Right lung (tissue), 10 donors: Measurements from ENCODE around the gene GTF2IRD1. TPM values are rescaled to one million over a fixed set of nuclear protein-coding genes. Genes with fewer than 3 reads are reported as not detected.
"Not testable (repeated sequence)": the region's sequence is repeated elsewhere in the genome, so short reads cannot be mapped to it uniquely, and the experiment has no call there.

Experiments used
- DNase-seq, 2 donors: peaks; one replicate each; pipeline ENCODE4 v3.0.0-alpha.2; 2013
- long read RNA-seq, 8 donors: transcript quantifications; one replicate each; lab custom pipeline, GENCODE V29; 2026
- polyA plus RNA-seq, 5 donors: library from polyadenylated mRNA; unstranded; fragments of 120-200 nt; gene quantifications; one replicate each; pipeline versions ENCODE4 v1.2.1 to v1.2.3, GENCODE V29; 2013; ENCODE audit warnings: inconsistent platforms in 1 of 5, low replicate concordance in 1 of 5; ENCODE audit not compliant: insufficient read length in 5 of 5, insufficient read depth in 1 of 5

GTF2IRD1 gene, protein sequence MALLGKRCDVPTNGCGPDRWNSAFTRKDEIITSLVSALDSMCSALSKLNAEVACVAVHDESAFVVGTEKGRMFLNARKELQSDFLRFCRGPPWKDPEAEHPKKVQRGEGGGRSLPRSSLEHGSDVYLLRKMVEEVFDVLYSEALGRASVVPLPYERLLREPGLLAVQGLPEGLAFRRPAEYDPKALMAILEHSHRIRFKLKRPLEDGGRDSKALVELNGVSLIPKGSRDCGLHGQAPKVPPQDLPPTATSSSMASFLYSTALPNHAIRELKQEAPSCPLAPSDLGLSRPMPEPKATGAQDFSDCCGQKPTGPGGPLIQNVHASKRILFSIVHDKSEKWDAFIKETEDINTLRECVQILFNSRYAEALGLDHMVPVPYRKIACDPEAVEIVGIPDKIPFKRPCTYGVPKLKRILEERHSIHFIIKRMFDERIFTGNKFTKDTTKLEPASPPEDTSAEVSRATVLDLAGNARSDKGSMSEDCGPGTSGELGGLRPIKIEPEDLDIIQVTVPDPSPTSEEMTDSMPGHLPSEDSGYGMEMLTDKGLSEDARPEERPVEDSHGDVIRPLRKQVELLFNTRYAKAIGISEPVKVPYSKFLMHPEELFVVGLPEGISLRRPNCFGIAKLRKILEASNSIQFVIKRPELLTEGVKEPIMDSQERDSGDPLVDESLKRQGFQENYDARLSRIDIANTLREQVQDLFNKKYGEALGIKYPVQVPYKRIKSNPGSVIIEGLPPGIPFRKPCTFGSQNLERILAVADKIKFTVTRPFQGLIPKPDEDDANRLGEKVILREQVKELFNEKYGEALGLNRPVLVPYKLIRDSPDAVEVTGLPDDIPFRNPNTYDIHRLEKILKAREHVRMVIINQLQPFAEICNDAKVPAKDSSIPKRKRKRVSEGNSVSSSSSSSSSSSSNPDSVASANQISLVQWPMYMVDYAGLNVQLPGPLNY
- 10 to 100 TPM; 28.0 to 35.6 (median 33.1) TPM for polyA plus RNA-seq
- long read RNA-seq, donor 1, partial matches to known transcripts: 0 of 2 reads
- long read RNA-seq, donor 1, other reads (novel, unspliced or antisense): 0 of 2 reads
- long read RNA-seq, donor 2, partial matches to known transcripts: 0 of 1 reads
- long read RNA-seq, donor 2, other reads (novel, unspliced or antisense): 0 of 1 reads
- long read RNA-seq, donor 3: 0 reads
- long read RNA-seq, donor 4: 0 reads
- long read RNA-seq, donor 5: 0 reads
- long read RNA-seq, donor 6, partial matches to known transcripts: 0 of 3 reads
- long read RNA-seq, donor 6, other reads (novel, unspliced or antisense): 0 of 3 reads
- long read RNA-seq, donor 7, partial matches to known transcripts: 0 of 2 reads
- long read RNA-seq, donor 7, other reads (novel, unspliced or antisense): 0 of 2 reads
- long read RNA-seq, donor 8, partial matches to known transcripts: 0 of 1 reads
- long read RNA-seq, donor 8, other reads (novel, unspliced or antisense): 0 of 1 reads

DNA sequence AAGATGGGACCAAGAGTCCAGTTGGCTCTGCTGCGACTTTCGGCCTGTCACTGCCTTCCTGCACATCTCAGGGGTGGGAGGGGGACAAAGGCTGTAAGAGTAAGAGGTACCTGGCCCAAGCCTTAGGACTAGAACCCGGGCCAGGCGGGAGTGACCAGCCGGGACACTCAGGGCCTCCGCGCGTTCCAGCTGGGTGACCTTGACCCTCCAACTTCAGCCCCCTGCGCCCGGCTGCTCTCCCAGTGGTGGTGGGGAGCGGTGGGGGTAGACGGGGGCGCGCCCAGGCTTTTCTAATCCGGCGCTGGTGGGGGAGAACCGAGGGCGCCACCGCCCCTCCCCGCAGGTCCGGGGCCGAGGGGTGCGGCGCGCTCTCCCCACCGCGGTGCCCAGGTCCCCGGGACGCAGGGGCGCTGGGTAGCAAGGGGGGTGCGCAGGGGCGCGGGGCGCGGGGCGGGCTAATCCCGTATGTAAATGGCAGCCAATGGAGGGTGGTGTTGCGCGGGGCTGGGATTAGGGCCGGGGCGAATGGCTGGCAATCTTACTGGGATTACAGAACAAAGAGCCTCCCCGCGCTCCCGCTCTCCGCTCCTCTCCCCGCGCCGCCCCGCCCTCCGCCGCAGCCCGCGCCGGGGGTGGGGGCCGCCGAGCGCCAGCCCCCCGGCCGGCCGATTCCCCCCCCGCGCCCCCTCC lies at the start of gene GTF2IRD1:
TSS of gene GTF2IRD1 (plus strand) at position 585 of the 690 bp plus-strand sequence. CDS start 54,175 bp downstream, outside the sequence.
- DNase-seq: peak; percentile 64 to 66

DNA sequence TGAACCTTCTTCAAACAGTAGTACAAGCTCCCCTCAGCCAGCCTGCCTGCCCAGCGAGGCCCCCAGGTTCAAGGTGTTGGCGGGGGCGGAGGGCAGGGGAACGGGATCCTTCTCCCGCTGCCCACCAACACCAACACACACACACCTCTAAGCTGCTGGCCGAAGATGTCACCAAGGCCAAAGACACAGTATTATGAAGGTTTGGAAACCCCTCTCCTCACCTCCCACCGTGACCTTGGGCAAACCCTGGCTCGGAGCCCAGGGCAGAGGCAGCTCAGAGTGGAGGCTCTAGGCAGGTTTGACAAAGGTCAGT lies 49.4 kb upstream of the GTF2IRD1 start:
- DNase-seq: no peak

DNA sequence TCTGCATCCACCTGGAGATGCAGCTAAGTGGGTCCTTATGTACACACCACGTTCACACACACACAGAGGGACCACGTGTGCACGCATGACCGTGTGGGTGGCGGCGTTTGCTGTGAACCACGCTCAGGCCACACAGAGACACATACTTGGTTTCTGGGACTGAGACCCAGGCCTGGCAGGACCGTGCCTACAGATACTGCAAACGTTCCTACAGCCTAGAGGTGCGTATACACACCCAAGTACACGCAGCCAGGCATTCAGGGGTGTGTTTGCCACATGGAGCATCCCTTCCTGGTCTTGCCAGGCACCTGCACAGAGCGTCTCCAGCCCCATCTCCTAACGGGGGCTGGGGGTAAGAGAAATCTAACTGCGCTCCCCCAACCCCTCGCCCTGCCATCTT lies 49.0 kb upstream of the GTF2IRD1 start:
- no peak for DNase-seq

DNA sequence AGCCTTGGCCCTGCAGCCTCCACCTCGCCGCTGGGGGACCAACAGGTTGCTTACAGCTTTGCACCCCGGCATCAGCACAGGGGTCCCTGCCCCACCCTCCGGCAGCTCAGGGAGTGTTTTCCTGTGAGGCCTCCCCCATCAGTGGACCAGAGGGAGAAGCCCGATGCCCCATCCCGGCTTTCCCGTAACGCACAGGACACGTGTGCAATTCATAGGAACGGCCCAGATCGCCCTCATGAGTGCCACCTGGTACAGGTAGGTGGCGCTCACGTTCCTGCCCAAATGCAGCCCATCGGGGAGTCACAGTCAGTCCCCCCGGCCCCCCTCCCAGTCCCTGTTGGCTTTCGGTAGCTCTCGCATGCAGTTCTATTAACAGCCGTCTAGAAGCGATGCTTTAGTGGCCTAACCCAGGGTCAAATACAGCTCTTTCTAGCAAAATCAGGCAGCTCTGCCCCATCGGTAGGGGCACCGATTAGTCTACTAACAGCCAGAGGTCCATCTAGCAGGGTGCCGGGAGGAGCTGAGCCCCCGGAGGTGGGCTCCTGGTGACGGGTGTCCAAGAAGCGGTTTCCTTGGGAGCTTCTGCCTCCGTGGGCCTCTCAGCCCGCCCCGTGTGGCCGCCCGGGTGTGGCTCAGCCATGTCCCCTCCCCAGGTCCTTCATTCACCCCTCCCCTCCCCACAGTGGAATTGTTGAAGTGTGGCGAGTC lies 48.4 kb upstream of the GTF2IRD1 start:
- no peak for DNase-seq

DNA sequence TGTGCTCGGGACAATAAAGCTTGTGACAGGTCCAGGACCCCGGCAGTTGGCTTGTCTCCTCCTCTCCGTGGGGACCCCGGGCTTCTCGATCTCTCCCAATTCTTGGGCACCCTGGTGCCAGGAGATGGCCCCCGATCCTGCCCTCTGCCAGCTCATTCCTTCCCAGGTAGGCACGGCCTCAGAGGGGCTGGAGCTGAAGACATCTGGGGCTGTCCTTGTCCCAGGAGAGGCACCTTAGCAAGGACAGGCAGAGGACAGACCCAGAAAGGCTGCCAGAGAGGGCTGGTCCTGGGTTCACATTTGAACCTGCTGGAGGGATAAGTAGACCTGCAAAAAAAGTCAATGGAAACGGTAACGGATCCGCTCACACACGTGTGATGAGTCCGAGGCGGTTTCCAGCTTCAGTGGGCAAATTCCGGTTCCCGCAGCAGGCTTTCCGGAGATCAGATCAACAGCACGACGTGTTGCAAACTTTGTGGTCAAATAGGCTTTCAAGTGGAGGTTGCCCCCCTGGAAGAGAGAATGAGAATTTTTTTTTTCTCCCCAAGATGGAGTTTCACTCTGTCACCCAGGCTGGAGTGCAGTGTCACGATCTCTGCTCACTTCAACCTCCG lies 47.7 kb upstream of the GTF2IRD1 start:
- DNase-seq: no peak

DNA sequence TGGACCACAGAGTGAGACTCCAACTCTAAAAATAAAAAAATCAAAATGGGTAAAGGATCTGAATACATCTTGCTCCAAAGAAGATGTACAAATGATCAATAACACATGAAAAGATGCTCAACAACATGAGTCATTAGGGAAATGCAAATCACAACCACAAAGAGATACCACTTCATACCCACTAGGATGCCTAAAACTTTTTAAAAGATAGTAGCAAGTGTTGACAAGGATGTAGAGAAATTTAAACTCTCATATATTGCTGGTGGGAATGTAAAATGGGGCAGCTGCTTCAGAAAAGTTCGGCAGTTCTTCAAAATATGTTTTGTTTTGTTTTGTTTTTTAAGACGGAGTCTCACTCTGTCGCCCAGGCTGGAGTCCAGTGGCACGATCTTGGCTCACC lies 45.7 kb upstream of the GTF2IRD1 start:
- DNase-seq: no peak

DNA sequence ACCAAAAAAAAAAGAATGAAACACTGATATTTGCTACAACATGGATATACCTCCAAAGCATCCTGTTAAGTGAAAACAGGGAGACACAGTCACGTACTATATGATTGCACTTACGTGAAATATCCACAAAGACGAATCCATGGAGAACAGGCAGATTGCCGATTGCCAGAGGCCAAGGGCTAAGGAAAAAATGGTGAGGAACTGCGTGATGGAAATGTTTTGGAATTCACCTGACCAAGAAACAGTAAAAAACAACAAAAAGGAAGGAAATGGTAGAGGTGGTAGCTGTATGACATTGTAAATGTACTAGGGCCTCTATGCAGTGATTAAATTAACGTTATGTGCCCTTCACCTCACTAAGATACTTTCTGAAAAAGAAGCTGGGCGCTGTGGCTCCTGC lies 44.1 kb upstream of the GTF2IRD1 start:
- no peak for DNase-seq

DNA sequence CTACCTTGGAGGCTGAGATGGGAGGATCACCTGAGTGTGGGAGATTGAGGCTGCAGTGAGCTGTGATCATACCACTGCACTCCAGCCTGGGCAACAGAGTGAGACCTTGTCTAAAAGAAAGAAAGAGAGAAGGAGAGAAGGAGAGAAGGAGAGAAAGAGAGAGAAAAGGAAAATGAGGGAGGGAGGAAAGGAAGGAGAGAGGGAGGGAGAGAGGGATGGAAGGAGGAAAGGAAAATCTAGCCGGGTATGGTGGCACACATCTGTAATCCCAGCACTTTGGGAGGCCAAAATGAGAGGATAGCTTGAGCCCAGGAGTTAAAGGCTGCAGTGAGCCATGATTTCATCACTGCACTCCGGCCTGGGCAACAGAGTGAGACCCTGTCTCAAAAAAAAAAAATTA lies 42.9 kb upstream of the GTF2IRD1 start:
- DNase-seq: no peak

DNA sequence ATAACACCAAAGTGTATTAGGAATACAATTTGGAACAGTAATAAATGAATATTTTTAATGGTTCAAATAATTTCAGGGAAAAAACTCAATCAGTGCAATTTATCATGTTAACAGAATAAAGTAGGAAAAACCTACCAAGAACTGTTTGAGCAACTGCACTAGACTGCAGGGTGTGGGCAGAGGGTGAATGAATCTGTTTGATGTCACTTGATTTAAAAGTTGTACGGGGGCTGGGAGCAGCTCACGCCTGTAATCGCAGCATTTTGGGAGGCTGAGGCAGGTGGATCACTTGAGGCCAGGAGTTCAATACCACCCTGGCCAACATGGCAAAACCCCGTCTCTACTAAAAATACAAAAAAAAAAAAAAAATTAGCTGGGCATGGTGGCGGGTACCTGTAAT lies 42.1 kb upstream of the GTF2IRD1 start:
- not testable (repeated sequence) for DNase-seq

DNA sequence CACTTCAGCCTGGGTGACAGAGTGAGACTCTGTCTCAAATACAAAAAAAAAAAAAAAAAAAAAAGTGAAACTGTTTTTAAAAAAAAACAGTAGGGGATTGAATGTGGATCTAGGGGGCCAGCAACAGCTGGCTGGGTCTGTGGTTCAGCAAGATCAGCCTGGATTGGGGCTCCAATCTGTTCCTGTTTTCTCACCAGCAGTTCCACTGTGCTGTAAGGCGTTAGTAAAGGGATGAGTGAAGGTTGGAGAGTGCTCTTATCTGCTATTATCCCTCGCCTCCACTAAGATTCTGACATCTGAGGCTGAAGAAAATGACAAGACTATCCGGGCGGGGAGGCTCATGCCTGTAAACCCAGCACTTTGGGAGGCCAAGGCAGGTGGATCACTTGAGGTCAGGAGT lies 41.6 kb upstream of the GTF2IRD1 start:
- DNase-seq: no peak

DNA sequence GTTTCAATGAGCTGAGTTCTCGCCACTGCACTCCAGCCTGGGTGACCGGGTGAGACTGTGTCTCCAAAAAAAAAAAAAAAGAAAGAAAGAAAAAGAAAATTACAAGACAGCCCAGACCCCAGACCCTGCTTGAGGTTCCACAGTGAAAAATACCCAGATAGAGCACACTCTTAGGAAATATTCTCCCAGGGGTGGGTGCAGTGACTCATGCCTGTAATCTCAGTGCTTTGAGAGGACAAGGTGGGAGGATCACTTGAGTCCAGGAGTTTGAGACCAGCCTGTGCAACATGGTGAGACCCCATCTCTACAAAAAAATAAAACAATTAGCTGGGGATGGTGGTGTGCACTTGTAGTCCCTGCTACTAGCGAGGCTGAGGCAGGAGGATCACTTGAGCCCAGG lies 41.1 kb upstream of the GTF2IRD1 start:
- no peak for DNase-seq

DNA sequence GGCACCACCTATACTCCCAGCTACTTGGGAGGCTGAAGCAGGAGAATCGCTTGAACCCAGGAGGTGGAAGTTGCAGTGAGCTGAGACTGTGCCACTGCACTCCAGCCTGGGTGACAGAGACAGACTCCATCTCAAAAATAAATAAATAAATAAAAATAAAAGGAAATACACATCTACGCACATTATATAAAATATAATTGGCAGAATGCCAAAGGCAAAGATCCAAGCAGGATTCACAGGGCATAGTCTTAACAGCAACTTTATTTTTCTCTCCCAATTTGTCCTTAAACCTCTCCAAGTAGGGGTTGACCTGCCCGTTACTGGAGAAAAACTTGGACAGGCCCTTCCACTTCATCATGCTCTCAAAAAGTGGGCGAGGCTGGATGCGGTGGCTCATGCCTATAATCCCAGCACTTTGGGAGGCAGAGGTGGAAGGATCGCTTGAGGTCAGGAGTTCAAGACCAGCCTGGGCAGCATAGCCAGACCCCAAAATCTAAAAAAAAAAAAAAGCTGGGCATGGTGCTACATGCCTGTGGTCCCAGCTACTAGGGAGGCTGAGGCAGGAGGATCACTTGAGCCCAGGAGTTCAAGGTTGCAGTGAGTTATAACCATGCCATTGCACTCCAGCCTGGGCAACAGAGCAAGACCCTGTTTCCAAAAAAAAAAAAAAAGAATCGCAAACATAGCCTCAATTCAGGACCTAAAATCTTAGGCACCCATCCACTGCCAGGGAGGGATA lies 38.9 kb upstream of the GTF2IRD1 start:
- not testable (repeated sequence) for DNase-seq

DNA sequence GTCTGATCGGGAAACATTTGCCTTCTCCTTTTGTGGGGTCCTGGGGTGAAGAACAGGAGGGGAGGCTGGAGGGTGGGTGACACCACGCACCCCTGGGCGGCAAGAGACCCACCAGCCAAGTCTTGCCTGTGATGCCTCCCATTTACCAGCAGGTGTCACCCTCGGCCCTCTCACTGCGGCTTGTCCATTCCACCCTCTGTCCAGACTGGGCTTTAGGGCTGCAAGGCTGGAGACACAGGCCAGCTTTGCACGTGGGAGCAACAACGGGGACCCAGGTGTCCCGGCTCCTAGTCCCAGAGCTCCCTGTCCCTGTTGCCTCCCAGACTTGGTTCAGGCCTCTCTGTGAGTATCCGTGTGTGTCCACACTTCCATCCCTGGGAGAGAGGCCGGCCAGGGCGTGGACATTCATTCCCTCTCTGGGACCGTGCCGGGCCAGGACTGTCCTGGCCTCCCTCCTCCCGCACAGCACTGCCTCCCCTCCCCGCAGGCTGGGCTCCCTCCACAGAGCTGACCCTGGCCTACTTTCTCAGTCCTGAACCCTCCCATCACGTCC lies 36.2 kb upstream of the GTF2IRD1 start:
- DNase-seq: peak; percentile 45 to 60

DNA sequence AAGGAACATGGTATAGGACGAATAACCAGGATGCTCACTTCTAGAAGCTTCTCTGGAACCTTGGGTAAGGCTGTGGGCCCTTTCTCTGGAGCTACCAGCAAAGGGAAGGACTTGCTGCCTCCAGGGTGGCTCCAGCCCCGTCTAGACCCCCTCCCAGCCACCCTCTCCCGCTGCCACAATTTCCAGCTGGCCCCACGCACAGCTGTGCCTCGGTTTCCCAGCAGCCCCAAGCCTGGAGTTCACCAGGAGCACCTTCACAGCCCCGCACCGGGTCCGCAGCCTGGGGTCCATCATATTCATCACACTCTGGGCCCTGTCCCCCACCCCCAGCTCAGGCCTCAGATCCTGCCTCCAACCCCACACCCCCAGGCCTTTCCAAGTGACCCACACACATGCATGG lies 35.6 kb upstream of the GTF2IRD1 start:
- no peak for DNase-seq

DNA sequence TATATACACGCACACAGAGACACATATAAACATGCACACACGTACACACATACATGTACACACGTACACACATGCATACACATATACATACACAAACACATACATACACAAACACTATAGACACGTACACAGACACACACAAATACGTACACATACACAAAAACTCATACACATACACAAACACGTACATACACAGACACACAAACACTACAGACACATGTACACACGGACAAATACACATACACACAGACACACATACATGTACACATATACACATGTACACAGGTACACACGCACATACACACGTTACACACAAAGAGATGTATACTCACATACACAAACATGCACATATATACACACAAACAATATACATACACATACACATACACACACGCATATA lies 35.2 kb upstream of the GTF2IRD1 start:
- no peak for DNase-seq

DNA sequence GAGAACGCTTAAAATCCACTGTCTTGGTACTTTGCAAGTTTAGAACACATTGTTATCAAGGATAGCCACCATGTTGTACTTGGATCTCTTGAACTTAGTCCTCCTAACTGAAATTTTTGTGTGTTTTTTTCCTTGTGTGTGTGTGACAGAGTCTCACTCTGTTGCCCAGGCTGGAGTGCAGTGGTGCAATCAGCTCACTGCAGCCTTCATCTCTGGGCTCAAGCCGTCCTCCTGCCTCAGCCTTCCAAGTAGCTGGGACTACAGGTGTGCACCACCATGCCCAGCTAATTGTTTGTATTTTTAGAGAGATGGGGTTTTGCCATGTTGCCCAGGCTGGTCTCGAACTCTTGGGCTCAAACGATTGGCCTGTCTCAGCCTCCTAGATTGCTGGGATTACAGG lies 34.5 kb upstream of the GTF2IRD1 start:
- DNase-seq: not testable (repeated sequence)

DNA sequence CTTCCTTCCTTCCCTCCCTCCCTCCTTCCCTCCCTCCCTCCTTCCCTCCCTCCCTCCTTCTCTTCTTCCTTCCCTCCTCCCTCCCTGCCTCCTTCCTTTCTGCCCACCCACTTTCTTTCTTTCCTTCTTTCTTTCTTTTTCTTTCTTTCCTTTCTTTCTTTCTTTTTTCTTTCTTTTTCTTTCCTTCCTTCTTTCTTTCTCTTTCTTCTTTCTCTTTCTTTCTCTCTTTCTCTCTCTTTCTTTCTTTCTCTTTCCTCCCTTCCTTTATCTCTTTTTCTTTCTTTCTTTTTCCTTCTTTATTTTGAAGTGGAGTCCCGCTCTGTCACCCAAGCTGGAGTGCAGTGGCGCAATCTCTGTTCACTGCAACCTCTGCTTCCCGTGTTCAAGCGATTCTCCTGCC lies 33.7 kb upstream of the GTF2IRD1 start:
- DNase-seq: no peak

DNA sequence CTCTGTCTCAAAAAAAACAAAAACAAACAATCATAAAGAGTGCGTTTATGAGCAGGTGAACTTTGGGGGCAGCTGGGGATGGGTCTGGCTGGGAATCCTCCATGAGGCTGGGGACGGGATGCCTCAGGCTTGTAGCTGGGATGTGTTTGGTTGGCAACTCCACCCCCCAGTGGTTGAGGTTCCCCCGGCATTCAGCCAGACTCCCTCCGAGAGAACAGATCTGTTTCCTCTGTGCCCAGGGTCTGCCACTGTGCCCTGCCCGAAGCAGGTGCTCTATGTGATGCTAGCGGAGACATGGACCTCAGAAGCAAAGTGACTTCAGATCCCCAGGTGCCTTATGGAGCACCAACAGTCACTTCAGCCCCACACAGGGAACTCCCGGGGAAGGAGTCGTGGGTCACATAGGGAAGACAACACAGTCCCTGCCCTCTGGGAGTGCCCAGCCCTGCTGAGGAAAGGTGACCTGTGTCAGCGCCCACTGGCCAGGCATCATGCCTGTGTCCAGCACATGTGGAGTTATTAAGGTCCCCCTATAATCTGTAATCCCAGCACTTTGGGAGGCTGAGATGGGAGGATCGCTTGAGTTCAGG lies 29.3 kb upstream of the GTF2IRD1 start:
- no peak for DNase-seq

DNA sequence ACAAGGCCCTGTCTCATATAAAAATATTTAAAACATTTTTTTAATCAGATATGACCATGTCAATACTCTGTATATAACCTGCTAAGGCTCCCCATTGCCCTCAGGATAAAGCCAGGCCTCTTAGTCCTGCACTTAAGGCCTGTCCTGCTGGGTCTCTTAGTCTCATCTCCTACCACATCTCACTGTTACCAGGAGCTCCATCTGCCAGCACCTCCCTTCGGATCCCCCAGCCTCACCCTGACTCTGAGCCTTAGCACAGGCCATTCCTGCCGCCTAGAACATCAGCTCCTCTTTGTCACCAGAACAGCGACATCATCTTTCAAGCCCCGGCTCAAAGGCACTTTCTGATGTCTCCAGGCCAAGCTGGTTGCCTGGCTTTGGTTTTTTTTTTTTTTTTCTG lies 25.7 kb upstream of the GTF2IRD1 start:
- DNase-seq: no peak
